ENCODE results near the gene DUS2.

The DUS2 gene

GRCh38 chr16:68022728-68023537 lies at the start of gene DUS2, which contains the start of gene DDX28 (continued):
- TF ChIP-seq ZNF692 (tag by site-specific recombination; IDR thresholded peaks at IDR 0.05) (peak; percentile 77), ZBTB17 (tag by site-specific recombination; IDR thresholded peaks at IDR 0.05) (peak; percentile 96), KLF1 (tag by site-specific recombination; IDR thresholded peaks at IDR 0.05) (peak; percentile 41; the same call in 1 of the 2 replicates), ZNF174 (tag by site-specific recombination; IDR thresholded peaks at IDR 0.05) (no peak), SCRT2 (tag by site-specific recombination; IDR thresholded peaks at IDR 0.05) (peak; percentile 95), MEIS1 (CRISPR knock-in tag; IDR thresholded peaks at IDR 0.05; ENCODE audit: borderline replicate concordance) (no peak), ZNF10 (tag by site-specific recombination; IDR thresholded peaks at IDR 0.05) (peak; percentile 32; the same call in 1 of the 2 replicates), ZNF501 (tag by site-specific recombination; IDR thresholded peaks at IDR 0.05) (peak; percentile 88), ATF2 (tag by site-specific recombination; IDR thresholded peaks at IDR 0.05; ENCODE audit: low read depth) (peak; percentile 98), REPIN1 (tag by site-specific recombination; IDR thresholded peaks at IDR 0.05; ENCODE audit: low read depth) (peak; percentile 73; the same call in 1 of the 2 replicates), YY2 (tag by site-specific recombination; IDR thresholded peaks at IDR 0.05) (peak; percentile 92)

- ChIA-PET CTCF (interaction anchor here (0.7 kb wide), 1 partner anchor 89 kb away, joined by 4 read pairs; no protein-coding TSS in a partner anchor), POLR2A (no interaction called here)
- Histone ChIP-seq H3K9me3 (ENCODE audit: control insufficient read depth, insufficient read depth, low read depth, low read length) (no peaks in the 10 kb centered on the region), H3K36me3 (ENCODE audit: control insufficient read depth in 2 of 2, insufficient read depth in 1 of 2, low read length in 2 of 2) (no peaks in the 10 kb centered on the region), H3K27ac (ENCODE audit: extremely low read depth, low read depth, low read length) (no peak overlapping the region), H3K4me3 (ENCODE audit: low read depth, low read length) (no peak overlapping the region), H3K4me1 (ENCODE audit: control insufficient read depth, insufficient read depth, low read length) (no peaks in the 10 kb centered on the region)
- TF ChIP-seq ZIC2 (tag by site-specific recombination; IDR thresholded peaks at IDR 0.05) (no peak), ZNF664 (tag by site-specific recombination; IDR thresholded peaks at IDR 0.05) (no peak)
Measured at GRCh38 chr16:67975321-67976105, 47.6 kb upstream of the DUS2 start.

DNA sequence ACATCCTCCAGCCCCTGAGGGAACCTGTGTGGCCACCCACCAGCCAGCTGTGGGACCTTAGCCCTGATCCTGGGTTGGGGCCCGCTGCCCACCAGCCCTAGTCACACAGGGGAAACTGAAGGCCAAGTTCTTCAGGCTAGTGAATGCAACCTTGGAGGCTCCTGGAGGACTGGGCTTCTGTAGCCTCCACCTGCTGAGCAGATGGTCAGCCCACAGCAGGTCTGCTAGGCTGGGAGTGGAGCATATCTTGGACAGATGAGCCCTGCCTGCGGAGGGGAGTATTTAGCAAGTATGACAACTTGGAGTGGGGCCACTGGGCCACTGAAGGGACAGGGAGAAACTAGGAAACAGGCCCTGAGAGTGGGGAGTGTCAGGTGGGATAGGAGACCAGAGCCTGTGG lies 46.9 kb upstream of the DUS2 start:
- H3K4me3 ChIP-seq (ENCODE audit: low read depth, low read length): no peak overlapping the region
- POLR2A ChIA-PET: no interaction called here
- H3K9me3 ChIP-seq (ENCODE audit: control insufficient read depth, insufficient read depth, low read depth, low read length): no peaks in the 10 kb centered on the region
- H3K36me3 ChIP-seq (ENCODE audit: control insufficient read depth in 2 of 2, insufficient read depth in 1 of 2, low read length in 2 of 2): no peaks in the 10 kb centered on the region
- no peak overlapping the region for H3K27ac ChIP-seq (ENCODE audit: extremely low read depth, low read depth, low read length)
- H3K4me1 ChIP-seq (ENCODE audit: control insufficient read depth, insufficient read depth, low read length): no peaks in the 10 kb centered on the region
- CTCF ChIA-PET: no interaction called here
- TF ChIP-seq PRDM4 (tag by site-specific recombination; IDR thresholded peaks at IDR 0.05) (no peak), REPIN1 (tag by site-specific recombination; IDR thresholded peaks at IDR 0.05; ENCODE audit: low read depth) (no peak), GLI4 (tag by site-specific recombination; IDR thresholded peaks at IDR 0.05) (no peak), ZNF629 (tag by site-specific recombination; IDR thresholded peaks at IDR 0.05) (no peak), REST (tag by site-specific recombination; IDR thresholded peaks at IDR 0.05) (no peak), PRDM10 (tag by site-specific recombination; IDR thresholded peaks at IDR 0.05) (no peak)
